ENCODE results near the gene RAB17.

Gene RAB17

GRCh38 chr2:237590272-237591140 is at the start of gene RAB17:
RAB17 (minus strand) TSS chr2:237590734; CDS start chr2:237586154, 4,580 bp downstream.
- TF ChIP-seq CTCF (IDR thresholded peaks at IDR 0.05; ENCODE audit: low read depth, low read length): no peak

GRCh38 chr2:237639836-237640220 is 49.3 kb upstream of the RAB17 start:
- TF ChIP-seq CTCF (IDR thresholded peaks at IDR 0.05; ENCODE audit: low read depth, low read length): no peak
- no peak for DNase-seq (ENCODE audit: extremely low read depth, low read depth)

More at GRCh38 chr2:237590272-237591140, at the start of gene RAB17:
- DNase-seq (ENCODE audit: extremely low read depth, low read depth): no peak

GRCh38 chr2:237639052-237639835 is 48.7 kb upstream of the RAB17 start:
- TF ChIP-seq CTCF (IDR thresholded peaks at IDR 0.05; ENCODE audit: low read depth, low read length): no peak
- no peak for DNase-seq (ENCODE audit: extremely low read depth, low read depth)

- DNase-seq (ENCODE audit: extremely low read depth, low read depth): no peak
- no peak for TF ChIP-seq CTCF (IDR thresholded peaks at IDR 0.05; ENCODE audit: low read depth, low read length)
Observed at GRCh38 chr2:237638176-237638575, 47.6 kb upstream of the RAB17 start.

GRCh38 chr2:237637429-237638135 is 47.0 kb upstream of the RAB17 start:
- no peak for TF ChIP-seq CTCF (IDR thresholded peaks at IDR 0.05; ENCODE audit: low read depth, low read length)
- DNase-seq (ENCODE audit: extremely low read depth, low read depth): no peak

- TF ChIP-seq CTCF (IDR thresholded peaks at IDR 0.05; ENCODE audit: low read depth, low read length): no peak
- DNase-seq (ENCODE audit: extremely low read depth, low read depth): no peak
Observed at GRCh38 chr2:237636578-237636977, 46.0 kb upstream of the RAB17 start.

Data from AG09319 (cell line).